K562 (cell line): ENCODE data around the gene ZDHHC20. TPM values are rescaled to one million over a fixed set of nuclear protein-coding genes. Genes with fewer than 3 reads are reported as not detected.

ENCODE experiments used
- ATF1 ChIP-seq, 2 experiments: fragments of 450-650 bp in 1 of 2; IDR thresholded peaks; 2 replicates each; pipeline ENCODE4 v1.6.1; 2016; ENCODE audit warnings: missing compliant biosample characterization in 1 of 2, missing genetic modification characterization in 1 of 2
- CTBP1 ChIP-seq: fragments of 450-650 bp; IDR thresholded peaks from 2 replicates; pipeline ENCODE4 v1.6.1; 2016; ENCODE audit warnings: borderline replicate concordance
- DIDO1 ChIP-seq: fragments of 450-650 bp; IDR thresholded peaks from 2 replicates; pipeline ENCODE4 v1.6.1; 2016; ENCODE audit warnings: low read depth, missing biosample characterization, missing genetic modification characterization
- EHMT2 ChIP-seq: fragments of 450-650 bp; IDR thresholded peaks from 2 replicates; pipeline ENCODE4 v1.6.1; 2018; ENCODE audit warnings: antibody characterized with exemption
- HNRNPK ChIP-seq: fragments of 200-400 bp; formaldehyde crosslinking; IDR thresholded peaks from one replicate; pipeline ENCODE4 v1.6.1; 2018; ENCODE audit warnings: mild to moderate bottlenecking, low read depth, low read length; ENCODE audit not compliant: poor library complexity, severe bottlenecking
- L3MBTL2 ChIP-seq: fragments of 450-650 bp; IDR thresholded peaks from 2 replicates; pipeline ENCODE4 v1.6.1; 2016; ENCODE audit warnings: mild to moderate bottlenecking, moderate library complexity
- NONO ChIP-seq, 2 experiments: fragments of 200-400 bp in 1 of 2; fragments of 450-650 bp in 1 of 2; formaldehyde crosslinking in 1 of 2; IDR thresholded peaks; 2 replicates each; pipeline ENCODE4 v1.6.1; 2017; ENCODE audit warnings: low read depth in 2 of 2, mild to moderate bottlenecking in 2 of 2, moderate library complexity in 2 of 2, low read length in 1 of 2
- PHF20 ChIP-seq: fragments of 450-650 bp; IDR thresholded peaks from 2 replicates; pipeline ENCODE4 v1.6.1; 2018; ENCODE audit not compliant: partially characterized antibody
- PKNOX1 ChIP-seq: fragments of 450-650 bp; IDR thresholded peaks from 2 replicates; pipeline ENCODE4 v1.6.1; 2016
- POLR2B ChIP-seq: fragments of 450-650 bp; IDR thresholded peaks from 2 replicates; pipeline ENCODE4 v1.6.1; 2018; ENCODE audit warnings: low read depth; ENCODE audit not compliant: partially characterized antibody
- POLR2H ChIP-seq: IDR thresholded peaks from 2 replicates; pipeline ENCODE4 v1.6.1; 2016; ENCODE audit warnings: missing genetic modification characterization, low read depth, mild to moderate bottlenecking, control low read depth, missing compliant biosample characterization, moderate library complexity
- RBBP5 ChIP-seq: fragments of 200-600 bp; sonication (generic); IDR thresholded peaks from 2 replicates; pipeline ENCODE4 v1.6.1; 2012; ENCODE audit warnings: borderline replicate concordance, mild to moderate bottlenecking, low read length, control low read depth, inconsistent platforms; ENCODE audit not compliant: insufficient read depth, poor library complexity, severe bottlenecking
- SUPT5H ChIP-seq: fragments of 450-650 bp; IDR thresholded peaks from 2 replicates; pipeline ENCODE4 v1.6.1; 2016
- U2AF1 ChIP-seq: fragments of 200-400 bp; formaldehyde crosslinking; optimal IDR thresholded peaks from 2 replicates; pipeline ENCODE3; 2017; ENCODE audit warnings: mild to moderate bottlenecking, low read depth, low read length, moderate library complexity
- VEZF1 ChIP-seq: fragments of 200-800 bp; sonication (Bioruptor generic); IDR thresholded peaks from 2 replicates; pipeline ENCODE4 v1.6.1; 2017; ENCODE audit warnings: missing genetic modification characterization, missing compliant biosample characterization
- ZNF639 ChIP-seq, 2 experiments: fragments of 200-800 bp in 1 of 2; sonication (Bioruptor generic) in 1 of 2; sonication (generic) in 1 of 2; formaldehyde crosslinking in 1 of 2; IDR thresholded peaks in 1 of 2; conservative IDR thresholded peaks in 1 of 2; 2 replicates each; pipeline versions ENCODE4 v1.5.0 to v1.6.1; 2016 to 2020; ENCODE audit warnings: missing compliant biosample characterization in 1 of 2, missing genetic modification characterization in 1 of 2, missing genetic modification reagents in 1 of 2
- polyA plus RNA-seq, 8 experiments: library from polyadenylated mRNA; depleted of rRNA in 4 of 8; stranded (reverse) in 5 of 8; unstranded in 3 of 8; fragments of >200 nt; fragmentation: Nextera tagmentation in 2 of 8; fragmentation: Illumina TruSeq in 1 of 8; extraction: Ambion mirVana in 2 of 8; extraction: Trizol in 1 of 8; gene quantifications; 2 replicates each; pipeline versions ENCODE4 v1.2.1 to v1.2.3, GENCODE V29; 2011 to 2014; ENCODE audit warnings: inconsistent platforms in 1 of 8, missing spikeins in 1 of 8
- total RNA-seq, 7 experiments: library from RNA; depleted of rRNA in 6 of 7; stranded (reverse); fragments of >200 nt in 6 of 7; fragmentation: Illumina TruSeq in 2 of 7; extraction: Trizol in 2 of 7; gene quantifications; 2 replicates each; pipeline versions ENCODE4 v1.2.1 to v1.2.3, GENCODE V29; 2011 to 2021; ENCODE audit warnings: low replicate concordance in 1 of 7
- TF ChIP-seq, protein P1 (sequence below): fragments of 250-450 bp; sonication (Bioruptor Pico); IDR thresholded peaks from 2 replicates; pipeline ENCODE4 v1.9.0; 2021; ENCODE audit warnings: mild to moderate bottlenecking, inconsistent platforms
- TF ChIP-seq, protein P2 (sequence below), 2 experiments: fragments of 250-450 bp in 1 of 2; fragments of 450-650 bp in 1 of 2; sonication (Bioruptor Pico) in 1 of 2; IDR thresholded peaks; 2 replicates each; pipeline versions ENCODE4 v1.6.1 to v1.8.0; 2016 to 2021; ENCODE audit warnings: mild to moderate bottlenecking in 2 of 2, moderate library complexity in 2 of 2, missing compliant biosample characterization in 1 of 2, missing genetic modification characterization in 1 of 2

ZDHHC20 gene
- total and polyA plus RNA-seq, 9 of the 15 experiments (the other 6 are each of a cell fraction or from before 2014, with no cell fraction given): 2.7 to 20.9 (median 15.8) TPM

GRCh38 chr13:21458813-21459701, at the start of gene ZDHHC20 (continued):
- peak; percentile 76 for TF ChIP-seq RBBP5
- TF ChIP-seq ZNF639 (CRISPR knock-in tag; conservative IDR thresholded peaks at IDR 0.05 in 1 of 2, IDR thresholded peaks at IDR 0.05 in 1 of 2): peak in 1 of 2 experiments; percentile 95; a peak in 2 of 4 replicates
- peak; percentile 60 for TF ChIP-seq SUPT5H
- no peak for TF ChIP-seq HNRNPK
- peak; percentile 39; the same call in 1 of the 2 replicates for TF ChIP-seq CTBP1
- peak; percentile 18; the same call in 1 of the 2 replicates for TF ChIP-seq PKNOX1
- TF ChIP-seq VEZF1: peak; percentile 99
- TF ChIP-seq NONO (IDR thresholded peaks at IDR 0.05; ENCODE audit: low read depth in 2 of 2, low read length in 1 of 2): peak in 1 of 2 experiments; percentile 55; a peak in 3 of 4 replicates
- peak; percentile 36 for TF ChIP-seq PHF20
- peak; percentile 33 for TF ChIP-seq POLR2B
- TF ChIP-seq, protein P1, sequence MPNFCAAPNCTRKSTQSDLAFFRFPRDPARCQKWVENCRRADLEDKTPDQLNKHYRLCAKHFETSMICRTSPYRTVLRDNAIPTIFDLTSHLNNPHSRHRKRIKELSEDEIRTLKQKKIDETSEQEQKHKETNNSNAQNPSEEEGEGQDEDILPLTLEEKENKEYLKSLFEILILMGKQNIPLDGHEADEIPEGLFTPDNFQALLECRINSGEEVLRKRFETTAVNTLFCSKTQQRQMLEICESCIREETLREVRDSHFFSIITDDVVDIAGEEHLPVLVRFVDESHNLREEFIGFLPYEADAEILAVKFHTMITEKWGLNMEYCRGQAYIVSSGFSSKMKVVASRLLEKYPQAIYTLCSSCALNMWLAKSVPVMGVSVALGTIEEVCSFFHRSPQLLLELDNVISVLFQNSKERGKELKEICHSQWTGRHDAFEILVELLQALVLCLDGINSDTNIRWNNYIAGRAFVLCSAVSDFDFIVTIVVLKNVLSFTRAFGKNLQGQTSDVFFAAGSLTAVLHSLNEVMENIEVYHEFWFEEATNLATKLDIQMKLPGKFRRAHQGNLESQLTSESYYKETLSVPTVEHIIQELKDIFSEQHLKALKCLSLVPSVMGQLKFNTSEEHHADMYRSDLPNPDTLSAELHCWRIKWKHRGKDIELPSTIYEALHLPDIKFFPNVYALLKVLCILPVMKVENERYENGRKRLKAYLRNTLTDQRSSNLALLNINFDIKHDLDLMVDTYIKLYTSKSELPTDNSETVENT (CRISPR knock-in tag): peak; percentile 48; the same call in 1 of the 2 replicates
- TF ChIP-seq L3MBTL2: peak; percentile 22; the same call in 1 of the 2 replicates
- TF ChIP-seq EHMT2: no peak
- peak; percentile 44; the same call in 1 of the 2 replicates for TF ChIP-seq POLR2H
- TF ChIP-seq U2AF1: peak; percentile 21
- no peak for TF ChIP-seq ATF1 (CRISPR knock-in tag; IDR thresholded peaks at IDR 0.05)
- TF ChIP-seq ATF1 (tag; IDR thresholded peaks at IDR 0.05): peak; percentile 25; the same call in 1 of the 2 replicates
- no peak for TF ChIP-seq DIDO1 (tag)
- TF ChIP-seq, protein P2, sequence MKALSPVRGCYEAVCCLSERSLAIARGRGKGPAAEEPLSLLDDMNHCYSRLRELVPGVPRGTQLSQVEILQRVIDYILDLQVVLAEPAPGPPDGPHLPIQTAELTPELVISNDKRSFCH (CRISPR knock-in tag; IDR thresholded peaks at IDR 0.05): no peak
- TF ChIP-seq, protein P2 (tag; IDR thresholded peaks at IDR 0.05): 0 out of 2 replicates have a peak, but pooled peaks have one; percentile 18
